HG03139 (cell line): ENCODE data around the gene WIPF2.

Source experiments
- ATAC-seq: cut with Tn5 transposase; IDR thresholded peaks from one replicate; pipeline ENCODE4 v1.9.1; 2021; ENCODE audit not compliant: unreplicated experiment

Gene WIPF2

GRCh38 chr17:40325156-40326013 is 106.3 kb downstream of the WIPF2 start:
- ATAC-seq: no peak

- no peak for ATAC-seq
Measured at GRCh38 chr17:40326014-40326831, 107.1 kb downstream of the WIPF2 start.

GRCh38 chr17:40326832-40327199 is 107.7 kb downstream of the WIPF2 start:
- no peak for ATAC-seq

GRCh38 chr17:40327244-40327729 is 108.2 kb downstream of the WIPF2 start:
- ATAC-seq: no peak

GRCh38 chr17:40327735-40328385 is 108.8 kb downstream of the WIPF2 start:
- ATAC-seq: no peak

GRCh38 chr17:40328386-40328766 is 109.3 kb downstream of the WIPF2 start:
- no peak for ATAC-seq

- ATAC-seq: no peak
Measured at GRCh38 chr17:40329839-40330794, 111.0 kb downstream of the WIPF2 start.

GRCh38 chr17:40330850-40331470 is 111.9 kb downstream of the WIPF2 start:
- ATAC-seq: no peak

- ATAC-seq: no peak
Measured at GRCh38 chr17:40331743-40332641, 112.9 kb downstream of the WIPF2 start.
